OCI-LY1 (cell line): ENCODE results near the gene ZFP57.

Source experiments
- EZH2 ChIP-seq: fragments of 200-600 bp; sonication (generic), shearing (Covaris generic); IDR thresholded peaks from 2 replicates; pipeline ENCODE4 v1.8.0; 2017; ENCODE audit warnings: borderline replicate concordance, mixed run types, mild to moderate bottlenecking, antibody characterized with exemption, low read length, moderate library complexity, mixed read lengths
- TF ChIP-seq, protein P1 (sequence below): fragments of 200-600 bp; sonication (generic), shearing (Covaris generic); IDR thresholded peaks from 2 replicates; pipeline ENCODE4 v1.5.1; 2017; ENCODE audit warnings: mild to moderate bottlenecking, antibody characterized with exemption, low read length, moderate library complexity, mixed read lengths

DNA sequence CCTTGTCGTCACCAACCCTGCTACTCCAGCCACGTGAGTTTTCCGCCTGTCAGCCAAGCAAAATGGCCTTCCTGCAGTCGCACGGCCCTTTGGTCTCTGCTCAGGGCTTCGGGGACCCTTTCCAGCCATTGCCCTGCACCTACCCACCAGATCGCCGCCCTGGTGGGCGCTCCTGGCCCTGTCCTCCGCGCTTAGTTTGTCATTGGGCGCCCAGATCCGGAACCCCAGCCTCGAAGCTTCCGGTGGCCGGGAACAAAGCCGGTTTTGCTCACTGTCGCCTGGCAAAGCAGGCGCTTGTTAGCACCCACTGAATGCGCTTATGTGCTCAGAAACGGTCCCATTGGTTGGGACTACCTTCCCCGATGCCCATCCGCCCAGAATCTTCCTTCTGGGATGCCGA, 536 bp downstream of the ZFP57 start:
- TF ChIP-seq, protein P1, sequence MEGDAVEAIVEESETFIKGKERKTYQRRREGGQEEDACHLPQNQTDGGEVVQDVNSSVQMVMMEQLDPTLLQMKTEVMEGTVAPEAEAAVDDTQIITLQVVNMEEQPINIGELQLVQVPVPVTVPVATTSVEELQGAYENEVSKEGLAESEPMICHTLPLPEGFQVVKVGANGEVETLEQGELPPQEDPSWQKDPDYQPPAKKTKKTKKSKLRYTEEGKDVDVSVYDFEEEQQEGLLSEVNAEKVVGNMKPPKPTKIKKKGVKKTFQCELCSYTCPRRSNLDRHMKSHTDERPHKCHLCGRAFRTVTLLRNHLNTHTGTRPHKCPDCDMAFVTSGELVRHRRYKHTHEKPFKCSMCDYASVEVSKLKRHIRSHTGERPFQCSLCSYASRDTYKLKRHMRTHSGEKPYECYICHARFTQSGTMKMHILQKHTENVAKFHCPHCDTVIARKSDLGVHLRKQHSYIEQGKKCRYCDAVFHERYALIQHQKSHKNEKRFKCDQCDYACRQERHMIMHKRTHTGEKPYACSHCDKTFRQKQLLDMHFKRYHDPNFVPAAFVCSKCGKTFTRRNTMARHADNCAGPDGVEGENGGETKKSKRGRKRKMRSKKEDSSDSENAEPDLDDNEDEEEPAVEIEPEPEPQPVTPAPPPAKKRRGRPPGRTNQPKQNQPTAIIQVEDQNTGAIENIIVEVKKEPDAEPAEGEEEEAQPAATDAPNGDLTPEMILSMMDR = no peak
- TF ChIP-seq EZH2 = no peak
